H1 (cell line): Measurements from ENCODE around the gene SEC14L6. TPM values are rescaled to one million over a fixed set of nuclear protein-coding genes. Genes with fewer than 3 reads are reported as not detected.

Experiments
- CBX8 ChIP-seq: fragments of 300-800, 300-1000 bp; sonication (generic); IDR thresholded peaks from 2 replicates; pipeline ENCODE4 v1.7.1; 2016; ENCODE audit warnings: low read depth, low read length, borderline replicate concordance
- CEBPB ChIP-seq: IDR thresholded peaks from 2 replicates; pipeline ENCODE4 v1.6.1; 2012; ENCODE audit warnings: low read depth, low read length
- JUND ChIP-seq: IDR thresholded peaks from 2 replicates; pipeline ENCODE4 v1.6.1; 2011; ENCODE audit warnings: mild to moderate bottlenecking, improper control_type of control experiment, low read length
- RXRA ChIP-seq: IDR thresholded peaks from 2 replicates; pipeline ENCODE4 v1.6.1; 2011; ENCODE audit warnings: low read depth, mild to moderate bottlenecking, low read length, moderate library complexity; ENCODE audit not compliant: insufficient read depth
- SRF ChIP-seq: IDR thresholded peaks from 2 replicates; pipeline ENCODE4 v1.6.1; 2011; ENCODE audit warnings: mild to moderate bottlenecking, low read depth, low read length, moderate library complexity
- SUZ12 ChIP-seq: fragments of 200-600 bp; sonication (generic); IDR thresholded peaks from 2 replicates; pipeline ENCODE4 v1.6.1; 2012; ENCODE audit warnings: mild to moderate bottlenecking, inconsistent platforms, low read length, moderate library complexity, mixed read lengths
- TBP ChIP-seq: IDR thresholded peaks from 2 replicates; pipeline ENCODE4 v1.6.1; 2011; ENCODE audit warnings: low read depth, low read length, improper control_type of control experiment
- TEAD4 ChIP-seq: IDR thresholded peaks from 2 replicates; pipeline ENCODE4 v1.6.1; 2012; ENCODE audit warnings: low read depth, low read length, inconsistent platforms, mixed read lengths
- polyA plus RNA-seq, 7 experiments: library from polyadenylated mRNA; depleted of rRNA in 3 of 7; stranded (reverse) in 5 of 7; unstranded in 2 of 7; fragments of >200 nt in 5 of 7; fragments of 200-250 nt in 2 of 7; gene quantifications; 1 replicate in 5 of 7; 2 replicates in 1 of 7; 4 replicates in 1 of 7; pipeline versions ENCODE4 v1.2.1 to v1.2.3, GENCODE V29; 2011 to 2013; ENCODE audit warnings: missing spikeins in 2 of 7, mixed read lengths in 2 of 7
- total RNA-seq: library from RNA; stranded (reverse); fragmentation: NEBNext Ultra II Directional; extraction: Animal tissue kit (Norgen Biotek cat#: 25700); gene quantifications from 2 replicates; pipeline ENCODE4 v1.2.1, GENCODE V29; 2021
- TF ChIP-seq, protein P1 (sequence below): fragments of 300-600 bp; sonication (generic); IDR thresholded peaks from 2 replicates; pipeline ENCODE4 v1.7.1; 2012; ENCODE audit warnings: low read length, moderate library complexity, mild to moderate bottlenecking, inconsistent platforms; ENCODE audit not compliant: insufficient replicate concordance
- TF ChIP-seq, protein P2 (sequence below): IDR thresholded peaks from 2 replicates; pipeline ENCODE4 v1.6.1; 2012; ENCODE audit warnings: inconsistent platforms

SEC14L6 gene
- total and polyA plus RNA-seq, 2 of the 8 experiments (the other 6 are each of a cell fraction or from before 2014, with no cell fraction given): 0.63 to 2.1 TPM

DNA sequence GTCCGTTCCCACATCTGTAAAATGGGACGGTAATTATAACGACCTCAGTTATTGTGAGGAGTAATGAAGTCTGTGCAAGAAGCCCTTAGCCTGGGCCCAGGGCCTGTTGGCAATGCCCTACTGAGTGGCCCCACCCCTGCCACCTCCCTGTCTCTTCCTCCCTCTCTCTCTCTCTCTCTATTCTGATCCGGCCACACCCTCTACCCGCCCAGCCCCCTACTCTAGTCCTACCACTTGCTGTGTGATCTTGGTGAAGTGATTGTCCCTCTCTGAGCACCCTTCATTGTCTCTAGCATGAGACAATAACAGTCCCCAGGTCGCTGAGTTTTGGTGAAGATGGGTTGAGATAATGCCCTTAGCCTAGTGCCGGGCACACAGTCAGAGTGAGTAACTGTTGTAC, 7.4 kb upstream of the SEC14L6 start (continued):
- TF ChIP-seq, protein P1, sequence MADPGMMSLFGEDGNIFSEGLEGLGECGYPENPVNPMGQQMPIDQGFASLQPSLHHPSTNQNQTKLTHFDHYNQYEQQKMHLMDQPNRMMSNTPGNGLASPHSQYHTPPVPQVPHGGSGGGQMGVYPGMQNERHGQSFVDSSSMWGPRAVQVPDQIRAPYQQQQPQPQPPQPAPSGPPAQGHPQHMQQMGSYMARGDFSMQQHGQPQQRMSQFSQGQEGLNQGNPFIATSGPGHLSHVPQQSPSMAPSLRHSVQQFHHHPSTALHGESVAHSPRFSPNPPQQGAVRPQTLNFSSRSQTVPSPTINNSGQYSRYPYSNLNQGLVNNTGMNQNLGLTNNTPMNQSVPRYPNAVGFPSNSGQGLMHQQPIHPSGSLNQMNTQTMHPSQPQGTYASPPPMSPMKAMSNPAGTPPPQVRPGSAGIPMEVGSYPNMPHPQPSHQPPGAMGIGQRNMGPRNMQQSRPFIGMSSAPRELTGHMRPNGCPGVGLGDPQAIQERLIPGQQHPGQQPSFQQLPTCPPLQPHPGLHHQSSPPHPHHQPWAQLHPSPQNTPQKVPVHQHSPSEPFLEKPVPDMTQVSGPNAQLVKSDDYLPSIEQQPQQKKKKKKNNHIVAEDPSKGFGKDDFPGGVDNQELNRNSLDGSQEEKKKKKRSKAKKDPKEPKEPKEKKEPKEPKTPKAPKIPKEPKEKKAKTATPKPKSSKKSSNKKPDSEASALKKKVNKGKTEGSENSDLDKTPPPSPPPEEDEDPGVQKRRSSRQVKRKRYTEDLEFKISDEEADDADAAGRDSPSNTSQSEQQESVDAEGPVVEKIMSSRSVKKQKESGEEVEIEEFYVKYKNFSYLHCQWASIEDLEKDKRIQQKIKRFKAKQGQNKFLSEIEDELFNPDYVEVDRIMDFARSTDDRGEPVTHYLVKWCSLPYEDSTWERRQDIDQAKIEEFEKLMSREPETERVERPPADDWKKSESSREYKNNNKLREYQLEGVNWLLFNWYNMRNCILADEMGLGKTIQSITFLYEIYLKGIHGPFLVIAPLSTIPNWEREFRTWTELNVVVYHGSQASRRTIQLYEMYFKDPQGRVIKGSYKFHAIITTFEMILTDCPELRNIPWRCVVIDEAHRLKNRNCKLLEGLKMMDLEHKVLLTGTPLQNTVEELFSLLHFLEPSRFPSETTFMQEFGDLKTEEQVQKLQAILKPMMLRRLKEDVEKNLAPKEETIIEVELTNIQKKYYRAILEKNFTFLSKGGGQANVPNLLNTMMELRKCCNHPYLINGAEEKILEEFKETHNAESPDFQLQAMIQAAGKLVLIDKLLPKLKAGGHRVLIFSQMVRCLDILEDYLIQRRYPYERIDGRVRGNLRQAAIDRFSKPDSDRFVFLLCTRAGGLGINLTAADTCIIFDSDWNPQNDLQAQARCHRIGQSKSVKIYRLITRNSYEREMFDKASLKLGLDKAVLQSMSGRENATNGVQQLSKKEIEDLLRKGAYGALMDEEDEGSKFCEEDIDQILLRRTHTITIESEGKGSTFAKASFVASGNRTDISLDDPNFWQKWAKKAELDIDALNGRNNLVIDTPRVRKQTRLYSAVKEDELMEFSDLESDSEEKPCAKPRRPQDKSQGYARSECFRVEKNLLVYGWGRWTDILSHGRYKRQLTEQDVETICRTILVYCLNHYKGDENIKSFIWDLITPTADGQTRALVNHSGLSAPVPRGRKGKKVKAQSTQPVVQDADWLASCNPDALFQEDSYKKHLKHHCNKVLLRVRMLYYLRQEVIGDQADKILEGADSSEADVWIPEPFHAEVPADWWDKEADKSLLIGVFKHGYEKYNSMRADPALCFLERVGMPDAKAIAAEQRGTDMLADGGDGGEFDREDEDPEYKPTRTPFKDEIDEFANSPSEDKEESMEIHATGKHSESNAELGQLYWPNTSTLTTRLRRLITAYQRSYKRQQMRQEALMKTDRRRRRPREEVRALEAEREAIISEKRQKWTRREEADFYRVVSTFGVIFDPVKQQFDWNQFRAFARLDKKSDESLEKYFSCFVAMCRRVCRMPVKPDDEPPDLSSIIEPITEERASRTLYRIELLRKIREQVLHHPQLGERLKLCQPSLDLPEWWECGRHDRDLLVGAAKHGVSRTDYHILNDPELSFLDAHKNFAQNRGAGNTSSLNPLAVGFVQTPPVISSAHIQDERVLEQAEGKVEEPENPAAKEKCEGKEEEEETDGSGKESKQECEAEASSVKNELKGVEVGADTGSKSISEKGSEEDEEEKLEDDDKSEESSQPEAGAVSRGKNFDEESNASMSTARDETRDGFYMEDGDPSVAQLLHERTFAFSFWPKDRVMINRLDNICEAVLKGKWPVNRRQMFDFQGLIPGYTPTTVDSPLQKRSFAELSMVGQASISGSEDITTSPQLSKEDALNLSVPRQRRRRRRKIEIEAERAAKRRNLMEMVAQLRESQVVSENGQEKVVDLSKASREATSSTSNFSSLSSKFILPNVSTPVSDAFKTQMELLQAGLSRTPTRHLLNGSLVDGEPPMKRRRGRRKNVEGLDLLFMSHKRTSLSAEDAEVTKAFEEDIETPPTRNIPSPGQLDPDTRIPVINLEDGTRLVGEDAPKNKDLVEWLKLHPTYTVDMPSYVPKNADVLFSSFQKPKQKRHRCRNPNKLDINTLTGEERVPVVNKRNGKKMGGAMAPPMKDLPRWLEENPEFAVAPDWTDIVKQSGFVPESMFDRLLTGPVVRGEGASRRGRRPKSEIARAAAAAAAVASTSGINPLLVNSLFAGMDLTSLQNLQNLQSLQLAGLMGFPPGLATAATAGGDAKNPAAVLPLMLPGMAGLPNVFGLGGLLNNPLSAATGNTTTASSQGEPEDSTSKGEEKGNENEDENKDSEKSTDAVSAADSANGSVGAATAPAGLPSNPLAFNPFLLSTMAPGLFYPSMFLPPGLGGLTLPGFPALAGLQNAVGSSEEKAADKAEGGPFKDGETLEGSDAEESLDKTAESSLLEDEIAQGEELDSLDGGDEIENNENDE: no peak
- TF ChIP-seq SUZ12: no peak
- no peak for TF ChIP-seq CEBPB
- TF ChIP-seq TBP: no peak
- no peak for TF ChIP-seq RXRA
- TF ChIP-seq, protein P2, sequence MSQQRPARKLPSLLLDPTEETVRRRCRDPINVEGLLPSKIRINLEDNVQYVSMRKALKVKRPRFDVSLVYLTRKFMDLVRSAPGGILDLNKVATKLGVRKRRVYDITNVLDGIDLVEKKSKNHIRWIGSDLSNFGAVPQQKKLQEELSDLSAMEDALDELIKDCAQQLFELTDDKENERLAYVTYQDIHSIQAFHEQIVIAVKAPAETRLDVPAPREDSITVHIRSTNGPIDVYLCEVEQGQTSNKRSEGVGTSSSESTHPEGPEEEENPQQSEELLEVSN: no peak
- no peak for TF ChIP-seq JUND
- TF ChIP-seq CBX8: no peak
- TF ChIP-seq TEAD4: no peak
- no peak for TF ChIP-seq SRF
